Caco-2 (cell line): ENCODE measurements around the gene LYRM1. TPM values are rescaled to one million over a fixed set of nuclear protein-coding genes. Genes with fewer than 3 reads are reported as not detected.

Source experiments
- BruUV-seq: library from RNA; stranded (reverse); fragments of 400-500 nt; replicated peaks from 2 replicates; lab custom pipeline; 2021; lab: Mats Ljungman, UMichigan
- CTCF ChIA-PET: fragments of 300-600 bp; sonication (Branson Sonifier 250); formaldehyde crosslinking; loops from one replicate; lab custom pipeline; 2022; ENCODE audit warnings: antibody characterized with exemption; lab: Charles Lee
- POLR2A ChIA-PET: fragments of 300-600 bp; sonication (Branson Sonifier 250); formaldehyde crosslinking; loops from one replicate; lab custom pipeline; 2022; ENCODE audit warnings: antibody characterized with exemption; lab: Charles Lee
- DNase-seq, 2 experiments: peaks; one replicate each; pipeline versions ENCODE4 v3.0.0 to v3.0.0-alpha.2; 2020 to 2022
- H3K27me3 ChIP-seq: replicated peaks from 2 replicates; pipeline ENCODE4 v1.6.0; 2011; ENCODE audit warnings: low read length; ENCODE audit not compliant: control insufficient read depth, insufficient read depth
- H3K36me3 ChIP-seq: 2 replicates; pipeline ENCODE4 v1.5.1; 2011; ENCODE audit warnings: low read length; ENCODE audit not compliant: control insufficient read depth, insufficient read depth
- H3K4me1 ChIP-seq: fragments of 250-450 bp; sonication (Bioruptor Pico); 2 replicates; pipeline ENCODE4 v1.5.1; 2020; ENCODE audit warnings: mild to moderate bottlenecking
- H3K4me3 ChIP-seq: 2 replicates; pipeline ENCODE4 v1.5.1; 2011; ENCODE audit warnings: low read depth, mild to moderate bottlenecking, control low read depth, low read length
- H3K9me3 ChIP-seq: fragments of 250-450 bp; sonication (Bioruptor Pico); 2 replicates; pipeline ENCODE4 v1.5.1; 2020; ENCODE audit warnings: mild to moderate bottlenecking, moderate library complexity
- H3K27ac Mint-ChIP-seq: one replicate; pipeline ENCODE4 v1.8.0; 2022; ENCODE audit warnings: mixed read lengths; ENCODE audit not compliant: unreplicated experiment
- H3K27me3 Mint-ChIP-seq: one replicate; pipeline ENCODE4 v1.8.0; 2022; ENCODE audit warnings: mixed read lengths; ENCODE audit not compliant: insufficient read depth, unreplicated experiment
- H3K36me3 Mint-ChIP-seq: one replicate; pipeline ENCODE4 v1.8.0; 2022; ENCODE audit warnings: mild to moderate bottlenecking, mixed read lengths; ENCODE audit not compliant: insufficient read depth, unreplicated experiment
- H3K4me1 Mint-ChIP-seq: one replicate; pipeline ENCODE4 v1.8.0; 2022; ENCODE audit warnings: low read depth, mixed read lengths; ENCODE audit not compliant: unreplicated experiment
- H3K4me3 Mint-ChIP-seq: one replicate; pipeline ENCODE4 v1.8.0; 2022; ENCODE audit warnings: mild to moderate bottlenecking, moderate library complexity, mixed read lengths; ENCODE audit not compliant: unreplicated experiment
- H3K9me3 Mint-ChIP-seq: one replicate; pipeline ENCODE4 v1.8.0; 2022; ENCODE audit warnings: mixed read lengths; ENCODE audit not compliant: unreplicated experiment
- intact Hi-C: fragments of 100-400 bp; cut with micrococcal nuclease; formaldehyde crosslinking; loops from one replicate; pipeline ENCODE4 v1.10.0; 2022; ENCODE audit not compliant: unreplicated experiment
- total RNA-seq: library from RNA; stranded (reverse); gene quantifications from 2 replicates; pipeline ENCODE4 v1.2.3, GENCODE V29; 2022
- TF ChIP-seq, protein P1 (sequence below), 2 experiments: fragments of 200-600 bp in 1 of 2; IDR thresholded peaks; 1 replicate in 1 of 2; 2 replicates in 1 of 2; pipeline versions ENCODE4 v1.5.1 to v1.8.0; 2011 to 2022; ENCODE audit warnings: antibody characterized with exemption in 1 of 2, control low read depth in 1 of 2, inconsistent platforms in 1 of 2, low read depth in 1 of 2, low read length in 1 of 2, mild to moderate bottlenecking in 1 of 2, moderate library complexity in 1 of 2; ENCODE audit not compliant: insufficient read depth in 1 of 2, severe bottlenecking in 1 of 2, unreplicated experiment in 1 of 2

LYRM1 gene
- total RNA-seq, 1 experiment from 2014 or later: 46.1 TPM

DNA sequence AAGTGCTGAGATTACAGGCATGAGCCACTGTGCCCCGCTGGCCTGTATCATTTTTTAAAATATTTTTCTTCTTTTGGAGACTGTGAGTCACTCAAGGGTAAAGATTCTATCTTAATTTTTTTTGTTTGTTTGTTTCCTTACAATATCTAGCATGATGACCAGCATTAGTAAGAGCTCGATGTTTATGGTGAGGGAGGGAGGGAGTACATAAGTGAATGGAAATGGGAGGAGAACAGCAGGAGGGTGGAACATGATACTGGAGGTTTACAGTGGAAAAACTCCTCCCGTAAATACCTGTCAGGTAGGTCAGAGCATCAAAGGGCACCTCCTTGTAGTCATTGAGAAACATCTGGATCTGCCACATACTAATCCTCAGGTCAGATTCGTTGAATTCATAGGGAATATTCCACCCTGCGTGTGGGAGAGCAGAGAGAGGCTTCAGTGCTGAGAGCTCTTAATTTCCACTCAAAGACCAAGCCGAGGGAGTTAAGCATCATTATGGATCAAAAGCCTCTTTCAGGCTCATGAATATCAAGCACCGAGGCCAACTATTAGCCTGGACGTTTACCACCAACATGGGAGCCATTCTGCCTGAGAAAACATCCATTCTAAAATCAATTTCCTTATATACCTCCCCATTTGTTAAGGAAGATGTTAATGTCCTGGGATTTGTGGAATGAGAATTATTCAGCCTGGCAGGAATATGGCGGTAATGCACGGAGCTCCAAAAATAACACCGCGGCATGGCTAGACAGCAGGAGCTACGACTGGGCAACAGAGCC, 51.8 kb downstream of the LYRM1 start:
- H3K9me3 ChIP-seq: no peaks in the 10 kb centered on the region
- no peak overlapping the region for H3K4me3 Mint-ChIP-seq
- no peak overlapping the region for H3K4me3 ChIP-seq
- CTCF ChIA-PET: no interaction called here
- POLR2A ChIA-PET: no interaction called here
- no peaks in the 10 kb centered on the region for H3K9me3 Mint-ChIP-seq
- BruUV-seq: no TSS peak
- TF ChIP-seq, protein P1, sequence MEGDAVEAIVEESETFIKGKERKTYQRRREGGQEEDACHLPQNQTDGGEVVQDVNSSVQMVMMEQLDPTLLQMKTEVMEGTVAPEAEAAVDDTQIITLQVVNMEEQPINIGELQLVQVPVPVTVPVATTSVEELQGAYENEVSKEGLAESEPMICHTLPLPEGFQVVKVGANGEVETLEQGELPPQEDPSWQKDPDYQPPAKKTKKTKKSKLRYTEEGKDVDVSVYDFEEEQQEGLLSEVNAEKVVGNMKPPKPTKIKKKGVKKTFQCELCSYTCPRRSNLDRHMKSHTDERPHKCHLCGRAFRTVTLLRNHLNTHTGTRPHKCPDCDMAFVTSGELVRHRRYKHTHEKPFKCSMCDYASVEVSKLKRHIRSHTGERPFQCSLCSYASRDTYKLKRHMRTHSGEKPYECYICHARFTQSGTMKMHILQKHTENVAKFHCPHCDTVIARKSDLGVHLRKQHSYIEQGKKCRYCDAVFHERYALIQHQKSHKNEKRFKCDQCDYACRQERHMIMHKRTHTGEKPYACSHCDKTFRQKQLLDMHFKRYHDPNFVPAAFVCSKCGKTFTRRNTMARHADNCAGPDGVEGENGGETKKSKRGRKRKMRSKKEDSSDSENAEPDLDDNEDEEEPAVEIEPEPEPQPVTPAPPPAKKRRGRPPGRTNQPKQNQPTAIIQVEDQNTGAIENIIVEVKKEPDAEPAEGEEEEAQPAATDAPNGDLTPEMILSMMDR (IDR thresholded peaks at IDR 0.05; ENCODE audit: insufficient read depth in 1 of 2, low read depth in 1 of 2, low read length in 1 of 2, severe bottlenecking in 1 of 2, unreplicated experiment in 1 of 2): no peak
- DNase-seq: peak in 1 of 2 experiments; percentile 41
- no peaks in the 10 kb centered on the region for H3K27me3 ChIP-seq
- no peaks in the 10 kb centered on the region for H3K27me3 Mint-ChIP-seq
- intact Hi-C loops: loop anchor here (1.0 to 5.0 kb wide), 3 partner anchors 14 to 100 kb away; partner anchors contain the start of genes DCUN1D3 and LYRM1
- H3K4me1 ChIP-seq: peaks cover 5% of the 10 kb centered on the region
- no peaks in the 10 kb centered on the region for H3K36me3 Mint-ChIP-seq
- H3K27ac Mint-ChIP-seq: peak overlapping the region; percentile 31
- peaks cover 6% of the 10 kb centered on the region for H3K4me1 Mint-ChIP-seq
- no peaks in the 10 kb centered on the region for H3K36me3 ChIP-seq

DNA sequence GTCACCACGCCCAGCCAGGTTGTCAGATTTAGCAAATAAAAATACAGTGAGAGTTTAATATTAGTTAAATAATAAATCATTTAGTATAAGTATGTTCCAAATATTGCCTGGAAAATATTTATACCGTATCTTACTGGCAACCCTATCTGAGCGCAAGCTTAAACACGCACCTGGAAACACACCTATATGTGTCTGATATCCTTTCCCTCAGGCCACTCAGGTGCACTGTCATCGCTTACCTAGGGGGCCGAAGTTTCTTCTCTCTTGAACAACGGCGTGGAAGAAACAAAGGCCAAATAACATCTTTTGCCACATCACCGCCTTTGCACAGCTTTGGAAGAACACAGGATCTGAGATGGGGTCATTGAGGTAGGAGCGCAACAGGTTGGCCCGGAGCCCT, 54.0 kb downstream of the LYRM1 start:
- Histone ChIP-seq H3K36me3 (no peaks in the 10 kb centered on the region), H3K4me3 (no peak overlapping the region), H3K4me1 (peaks cover 5% of the 10 kb centered on the region), H3K9me3 (no peaks in the 10 kb centered on the region), H3K27me3 (no peaks in the 10 kb centered on the region)
- CTCF ChIA-PET: no interaction called here
- Mint-ChIP-seq H3K4me3 (no peak overlapping the region), H3K27ac (no peak overlapping the region), H3K27me3 (no peaks in the 10 kb centered on the region), H3K36me3 (no peaks in the 10 kb centered on the region), H3K9me3 (no peaks in the 10 kb centered on the region), H3K4me1 (peaks cover 6% of the 10 kb centered on the region)
- BruUV-seq: no TSS peak
- POLR2A ChIA-PET: interaction anchor here (0.6 kb wide), 1 partner anchor 16 kb away, joined by 7 read pairs; no protein-coding TSS in a partner anchor
- no peak for DNase-seq
- intact Hi-C loops: loop anchor here (5.0 kb wide), 2 partner anchors 52 to 102 kb away; partner anchors contain the start of genes DCUN1D3 and LYRM1
- TF ChIP-seq, protein P1 (IDR thresholded peaks at IDR 0.05; ENCODE audit: insufficient read depth in 1 of 2, low read depth in 1 of 2, low read length in 1 of 2, severe bottlenecking in 1 of 2, unreplicated experiment in 1 of 2): no peak

DNA sequence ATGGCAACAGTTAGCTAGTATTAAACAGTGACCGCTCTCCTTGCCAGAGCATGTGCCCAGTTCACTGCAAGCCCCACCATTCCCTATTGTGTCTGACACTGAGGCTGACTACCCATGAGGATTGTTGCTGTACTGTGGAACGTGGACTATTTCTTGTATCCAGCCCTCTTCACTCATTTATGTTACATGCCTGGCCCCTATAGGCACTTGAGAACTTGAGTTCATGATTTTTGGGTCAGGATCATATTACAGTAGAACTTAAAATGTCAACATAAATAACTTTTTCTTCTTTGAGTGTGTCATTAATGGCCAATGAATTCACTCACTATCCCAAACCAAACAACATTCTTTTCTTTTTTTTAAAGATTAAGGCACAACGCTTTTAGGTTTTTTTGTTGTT, 55.7 kb downstream of the LYRM1 start:
- no peaks in the 10 kb centered on the region for H3K36me3 ChIP-seq
- intact Hi-C loops: no loop called here
- peaks cover 6% of the 10 kb centered on the region for H3K4me1 Mint-ChIP-seq
- ChIA-PET CTCF (no interaction called here), POLR2A (no interaction called here)
- H3K4me1 ChIP-seq: peaks cover 5% of the 10 kb centered on the region
- no peak overlapping the region for H3K27ac Mint-ChIP-seq
- DNase-seq: no peak
- H3K9me3 ChIP-seq: no peaks in the 10 kb centered on the region
- no peaks in the 10 kb centered on the region for H3K36me3 Mint-ChIP-seq
- no TSS peak for BruUV-seq
- H3K4me3 ChIP-seq: no peak overlapping the region
- H3K9me3 Mint-ChIP-seq: no peaks in the 10 kb centered on the region
- TF ChIP-seq, protein P1 (IDR thresholded peaks at IDR 0.05; ENCODE audit: insufficient read depth in 1 of 2, low read depth in 1 of 2, low read length in 1 of 2, severe bottlenecking in 1 of 2, unreplicated experiment in 1 of 2): no peak
- no peaks in the 10 kb centered on the region for H3K27me3 Mint-ChIP-seq
- no peaks in the 10 kb centered on the region for H3K27me3 ChIP-seq
- H3K4me3 Mint-ChIP-seq: no peak overlapping the region
